Mammary epithelial cell (primary cell): ENCODE data around the gene MSH3.

Experiments
- CTCF ChIP-seq, 2 donors: IDR thresholded peaks in 1 of 2; conservative IDR thresholded peaks in 1 of 2; 2 replicates each; pipeline ENCODE4 v1.5.1; 2011 to 2012; ENCODE audit warnings: inconsistent platforms in 2 of 2, low read length in 2 of 2, mild to moderate bottlenecking in 2 of 2, control low read depth in 1 of 2, low read depth in 1 of 2; ENCODE audit not compliant: insufficient read depth in 1 of 2; ENCODE audit errors: extremely low read depth in 1 of 2
- EZH2 ChIP-seq: IDR thresholded peaks from 2 replicates; pipeline ENCODE4 v1.6.1; 2012; ENCODE audit warnings: low read length, inconsistent platforms, borderline replicate concordance

GRCh38 chr5:80622756-80623155, 31.7 kb upstream of the MSH3 start:
- TF ChIP-seq CTCF (conservative IDR thresholded peaks at IDR 0.05 in 1 of 2, IDR thresholded peaks at IDR 0.05 in 1 of 2; ENCODE audit: extremely low read depth in 1 of 2, insufficient read depth in 1 of 2, low read depth in 1 of 2, low read length in 2 of 2) (no peak), EZH2 (no peak)
